ENCODE data around the gene ZBBX. TPM values are rescaled to one million over a fixed set of nuclear protein-coding genes. Genes with fewer than 3 reads are reported as not detected.

The ZBBX gene
- total and polyA plus RNA-seq, 3 donors from 2014 or later: 23.2 to 45.2 (median 44.7) TPM

- no peak overlapping the region for H3K27ac ChIP-seq
- H3K9me3 ChIP-seq: no peaks in the 10 kb centered on the region
- no peaks in the 10 kb centered on the region for H3K27me3 ChIP-seq
- WGBS, 2 donors: 54 to 72% methylated on average over 7 of the region's 7 CpGs
- no peak for TF ChIP-seq CTCF (IDR thresholded peaks at IDR 0.05)
- TF ChIP-seq POLR2A (IDR thresholded peaks at IDR 0.05): no peak
- intact Hi-C loops (cut with DNase I; ENCODE audit: low total_unique reads): no loop called here
- DNase-seq: no peak
- no peaks in the 10 kb centered on the region for H3K36me3 ChIP-seq (ENCODE audit: low read depth, missing control alignments)
- no peaks in the 10 kb centered on the region for H3K4me1 ChIP-seq
- H3K4me3 ChIP-seq: no peak overlapping the region
Measured at GRCh38 chr3:167274141-167274874, 105.8 kb downstream of the ZBBX start.

- intact Hi-C loops (cut with DNase I; ENCODE audit: low total_unique reads): no loop called here
- Histone ChIP-seq H3K27me3 (no peaks in the 10 kb centered on the region), H3K27ac (no peak overlapping the region), H3K36me3 (ENCODE audit: low read depth, missing control alignments) (no peaks in the 10 kb centered on the region), H3K9me3 (no peaks in the 10 kb centered on the region), H3K4me1 (no peaks in the 10 kb centered on the region), H3K4me3 (no peak overlapping the region)
- TF ChIP-seq POLR2A (IDR thresholded peaks at IDR 0.05) (no peak), CTCF (IDR thresholded peaks at IDR 0.05) (no peak)
- DNase-seq: no peak
- 76 to 86% methylated on average over 1 of the region's 1 CpG for WGBS, 2 donors
Measured at GRCh38 chr3:167253037-167253436, 127.1 kb downstream of the ZBBX start.

- no peaks in the 10 kb centered on the region for H3K36me3 ChIP-seq (ENCODE audit: low read depth, missing control alignments)
- WGBS, 2 donors: 83 to 90% methylated on average over 3 of the region's 3 CpGs
- no peaks in the 10 kb centered on the region for H3K4me1 ChIP-seq
- H3K27ac ChIP-seq: no peak overlapping the region
- no peak for DNase-seq
- TF ChIP-seq POLR2A (IDR thresholded peaks at IDR 0.05) (no peak), CTCF (IDR thresholded peaks at IDR 0.05) (no peak)
- H3K4me3 ChIP-seq: no peak overlapping the region
- H3K9me3 ChIP-seq: no peaks in the 10 kb centered on the region
- intact Hi-C loops (cut with DNase I; ENCODE audit: low total_unique reads): no loop called here
- no peaks in the 10 kb centered on the region for H3K27me3 ChIP-seq
Measured at GRCh38 chr3:167251678-167252077, 128.4 kb downstream of the ZBBX start.

GRCh38 chr3:167246252-167246651, 133.8 kb downstream of the ZBBX start:
- Histone ChIP-seq H3K4me3 (no peak overlapping the region), H3K9me3 (no peaks in the 10 kb centered on the region), H3K36me3 (ENCODE audit: low read depth, missing control alignments) (no peaks in the 10 kb centered on the region), H3K27ac (no peak overlapping the region), H3K27me3 (no peaks in the 10 kb centered on the region), H3K4me1 (no peaks in the 10 kb centered on the region)
- TF ChIP-seq CTCF (IDR thresholded peaks at IDR 0.05): no peak
- no peak for TF ChIP-seq POLR2A (IDR thresholded peaks at IDR 0.05)
- intact Hi-C loops (cut with DNase I; ENCODE audit: low total_unique reads): no loop called here
- DNase-seq: no peak

Measured in testis (tissue), 3 donors.